HG03571 (cell line): ENCODE data around the gene ADRA2A.

ENCODE experiments used
- ATAC-seq: cut with Tn5 transposase; IDR thresholded peaks from one replicate; pipeline ENCODE4 v1.9.1; 2021; ENCODE audit not compliant: unreplicated experiment

Gene ADRA2A

DNA sequence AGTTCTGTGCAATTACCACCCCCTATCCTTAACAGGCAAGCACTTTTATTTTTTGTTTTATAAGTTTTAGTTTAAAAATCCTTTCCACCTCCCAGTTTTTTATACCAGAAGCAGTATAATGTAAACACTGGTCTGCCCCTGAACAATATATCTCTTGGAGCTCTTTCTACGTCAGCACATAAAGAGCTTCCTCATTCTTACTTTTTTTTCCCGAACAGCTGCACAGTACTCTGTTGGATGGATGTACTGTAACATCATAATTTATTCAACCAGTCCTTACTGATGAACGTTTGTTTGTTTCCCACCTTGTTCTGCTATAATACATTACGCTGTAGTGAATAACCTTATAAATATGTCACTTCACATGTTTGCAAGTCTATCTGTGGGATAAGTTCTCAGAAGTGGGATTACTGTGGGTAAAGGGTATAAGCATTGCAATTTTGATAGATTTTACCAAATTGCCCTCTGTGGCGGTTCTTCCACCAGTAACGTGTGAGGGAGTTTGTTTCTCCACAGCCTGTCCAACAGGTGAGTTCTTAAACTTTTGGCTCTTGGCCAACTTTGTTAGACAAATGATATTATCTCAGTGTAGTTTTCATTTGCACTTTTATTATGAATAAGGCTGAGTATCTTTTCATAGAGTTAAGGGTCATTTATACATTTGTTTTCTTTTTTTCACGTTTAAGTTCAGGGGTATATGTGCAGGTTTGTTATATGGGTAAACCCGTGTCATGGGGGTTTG, 32.8 kb downstream of the ADRA2A start:
- ATAC-seq, result no peak

DNA sequence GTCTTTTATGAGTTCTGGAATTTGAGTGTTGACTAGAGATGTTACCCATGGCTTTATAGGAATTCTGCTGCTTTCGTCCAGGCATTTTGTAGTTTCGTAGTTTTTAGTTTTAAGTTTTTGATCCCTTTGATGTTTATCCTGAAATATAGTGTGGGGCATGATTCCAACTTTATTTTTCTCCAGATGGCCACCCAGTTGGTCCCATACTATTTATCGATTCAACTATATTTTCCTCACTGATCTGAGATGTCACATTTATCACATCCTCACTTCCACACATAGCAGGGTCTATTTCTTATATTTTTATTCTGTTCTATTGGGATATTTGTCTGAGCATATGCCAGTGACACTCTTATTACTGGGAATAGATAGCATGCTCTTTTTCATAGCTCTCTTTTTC, 33.9 kb downstream of the ADRA2A start:
- ATAC-seq, result no peak

DNA sequence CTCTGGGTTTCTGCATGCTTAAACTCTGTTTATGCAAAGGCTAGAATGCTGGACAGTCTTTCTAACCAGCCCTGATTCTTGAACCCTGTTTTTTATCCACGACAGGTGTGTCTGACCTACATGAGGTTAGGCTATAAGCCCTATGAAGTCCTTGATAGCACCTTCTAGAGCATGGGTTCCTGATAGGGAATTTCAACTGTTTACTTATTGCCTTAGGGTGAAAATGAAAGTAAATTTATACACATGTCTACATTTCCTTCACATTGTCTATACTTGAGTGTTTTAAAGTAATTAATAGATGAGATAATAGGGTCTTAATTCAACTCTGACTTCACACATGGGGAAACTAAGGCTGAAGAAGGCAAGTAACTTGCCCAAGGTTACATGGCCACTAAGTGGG, 35.5 kb downstream of the ADRA2A start:
- no peak for ATAC-seq

DNA sequence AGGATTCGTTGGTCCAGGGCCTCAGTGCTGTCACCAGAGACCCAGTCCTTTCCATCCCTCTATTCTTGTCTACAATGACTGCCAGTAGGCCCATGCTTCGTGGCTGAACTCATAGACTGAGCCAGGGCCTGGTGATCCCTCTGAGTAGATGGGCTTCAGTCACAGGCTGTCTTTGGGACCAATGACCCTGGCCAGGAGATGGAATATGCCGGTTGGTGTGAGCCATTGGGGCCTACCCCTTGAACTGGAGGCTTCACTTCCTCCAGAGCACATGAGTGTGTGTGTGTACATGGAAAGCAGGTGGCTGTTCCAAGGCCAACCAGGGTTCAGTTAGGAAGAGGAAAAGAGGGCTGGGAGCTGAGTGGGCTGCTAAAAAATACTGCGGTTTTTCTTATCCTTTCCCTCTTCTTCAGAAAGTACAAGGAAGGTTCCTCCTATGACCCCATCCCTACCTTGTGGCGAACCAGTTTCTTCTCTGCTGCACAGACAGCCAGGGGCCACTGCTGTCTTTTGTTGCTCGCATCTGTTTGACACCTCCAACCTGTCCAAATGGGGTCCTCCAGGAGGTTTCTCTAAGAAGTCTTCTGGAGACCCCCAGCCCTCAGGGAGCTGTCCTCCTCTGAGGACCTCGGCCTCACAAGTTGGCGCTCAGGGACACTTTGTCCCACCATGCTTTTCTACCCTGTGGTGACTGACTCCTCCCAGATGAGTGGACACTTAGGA, 36.6 kb downstream of the ADRA2A start:
- ATAC-seq, result no peak

DNA sequence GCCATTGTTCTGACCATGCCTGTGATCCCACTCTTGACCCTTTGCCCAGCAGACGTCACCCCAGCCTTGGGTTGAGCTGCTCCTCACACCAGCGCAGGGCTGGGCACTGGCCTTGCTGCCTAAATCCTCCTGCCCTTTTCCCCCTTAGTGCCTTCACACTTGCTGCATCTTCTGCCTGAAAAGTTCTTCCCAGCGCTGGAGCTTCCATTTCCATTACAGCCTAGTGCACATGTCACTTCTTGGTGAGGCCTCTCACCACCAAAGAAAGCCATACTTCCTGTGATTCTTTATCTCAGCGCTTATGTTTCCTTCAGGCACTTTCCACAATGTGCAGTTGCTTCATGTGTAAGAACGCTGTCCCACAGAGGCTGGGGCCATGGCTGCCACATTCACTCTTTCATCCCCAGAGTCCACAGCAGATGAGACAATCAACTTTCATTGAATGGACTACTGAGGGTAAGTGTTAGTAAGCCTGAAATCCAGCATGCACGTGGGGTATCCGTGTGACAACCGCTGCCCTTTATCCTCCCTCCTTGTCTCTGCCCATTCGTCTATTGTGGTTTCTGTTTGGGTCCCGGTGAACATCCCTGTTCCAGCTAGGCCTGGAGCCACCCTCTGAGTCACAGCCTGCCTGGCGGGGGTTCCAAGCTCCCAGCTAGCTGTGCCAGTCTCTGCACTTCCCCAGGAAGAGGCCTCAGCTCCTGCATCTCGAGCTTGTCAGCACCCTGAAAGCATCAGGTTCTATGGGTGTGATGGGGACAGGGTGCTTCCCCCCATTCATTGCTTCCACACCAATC, 37.3 kb downstream of the ADRA2A start:
- ATAC-seq, result no peak

DNA sequence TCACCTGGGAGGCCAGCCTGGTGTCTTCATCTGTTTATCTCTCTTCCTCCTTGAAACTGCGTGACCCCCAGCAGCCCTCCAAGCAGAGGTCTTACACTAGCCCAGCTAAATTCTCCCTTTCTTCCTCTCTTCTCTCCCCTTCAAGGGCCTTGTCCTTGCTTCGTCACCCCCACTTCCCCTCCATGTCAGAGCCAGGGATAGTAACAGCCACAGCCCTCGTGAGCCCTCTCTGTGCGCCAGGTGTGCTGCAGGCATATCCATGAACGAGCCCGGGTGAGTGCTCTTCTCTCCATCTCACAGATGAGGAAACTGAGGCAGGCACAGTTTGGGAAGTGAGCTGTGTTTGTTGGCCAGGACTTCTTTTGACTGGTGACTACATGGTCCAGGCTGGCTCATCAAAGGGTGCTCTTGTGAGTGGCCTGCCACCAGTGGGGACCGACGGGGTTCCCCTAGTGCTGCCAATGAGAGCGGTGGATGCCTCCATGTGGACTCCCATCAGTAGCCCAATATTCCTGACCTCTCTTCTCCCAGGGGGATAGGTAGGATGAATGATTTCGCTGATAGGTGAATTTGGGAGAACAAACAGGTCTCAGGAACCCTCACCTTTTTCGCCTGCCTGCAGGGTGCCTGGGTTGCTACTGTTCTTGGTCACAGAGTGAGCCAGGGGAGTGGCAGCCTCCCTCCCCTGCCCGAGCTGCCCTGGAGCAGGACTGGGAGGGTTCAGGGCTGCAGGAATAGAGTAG, 38.1 kb downstream of the ADRA2A start:
- no peak for ATAC-seq

DNA sequence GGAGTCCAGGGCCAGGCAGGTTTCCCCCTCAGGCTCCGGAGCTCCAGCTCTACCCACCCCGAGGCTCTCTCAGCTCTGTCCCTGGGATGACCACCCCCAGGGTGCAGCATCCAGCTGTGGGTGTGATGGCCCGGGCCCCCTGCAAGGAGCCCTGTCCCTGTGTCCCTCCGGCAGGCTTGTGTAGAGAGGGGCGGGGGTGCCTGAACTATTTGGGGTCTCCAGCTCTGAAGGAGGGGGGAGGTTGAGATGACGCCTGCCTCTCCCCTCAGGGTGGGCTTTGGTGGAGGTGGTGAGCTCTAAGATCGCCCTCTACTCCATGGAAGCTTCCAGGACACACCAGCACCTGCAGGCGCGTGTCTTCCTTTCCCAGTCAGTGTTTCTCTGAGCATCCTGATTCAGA, 39.4 kb downstream of the ADRA2A start:
- ATAC-seq, result no peak

DNA sequence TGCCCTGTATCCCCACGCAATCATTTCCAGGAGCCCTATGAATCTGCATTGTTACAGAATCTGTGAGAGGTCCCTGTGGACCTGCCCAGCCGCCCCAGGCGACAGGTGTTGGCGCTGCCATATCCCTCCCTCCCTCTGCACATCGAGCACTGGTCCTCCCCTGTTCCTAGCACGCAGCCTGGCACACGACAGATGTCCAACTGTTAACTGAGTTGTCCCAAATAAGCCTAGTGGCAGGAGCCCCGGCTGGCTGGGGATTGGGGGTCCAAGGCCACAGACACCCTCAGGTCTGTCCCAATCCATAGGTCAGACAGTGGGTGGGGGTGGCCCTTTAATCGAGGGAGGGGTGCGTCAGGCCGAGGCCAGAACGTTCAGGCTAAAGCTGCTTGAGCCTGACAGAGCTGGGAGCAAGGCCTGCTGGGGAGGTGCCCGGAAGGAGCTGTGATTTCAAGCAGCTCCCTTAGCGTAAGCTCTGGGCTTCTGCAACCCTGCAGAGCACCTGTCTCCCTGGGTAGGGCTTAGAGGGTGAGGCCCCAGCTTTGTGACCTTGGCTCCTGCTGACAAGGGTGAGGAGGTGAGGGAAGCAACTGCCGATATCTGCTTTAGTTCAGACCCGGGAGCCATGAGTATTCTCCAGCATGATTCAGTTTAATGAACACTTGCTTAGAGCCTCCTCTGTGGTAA, 40.1 kb downstream of the ADRA2A start:
- ATAC-seq, result no peak

DNA sequence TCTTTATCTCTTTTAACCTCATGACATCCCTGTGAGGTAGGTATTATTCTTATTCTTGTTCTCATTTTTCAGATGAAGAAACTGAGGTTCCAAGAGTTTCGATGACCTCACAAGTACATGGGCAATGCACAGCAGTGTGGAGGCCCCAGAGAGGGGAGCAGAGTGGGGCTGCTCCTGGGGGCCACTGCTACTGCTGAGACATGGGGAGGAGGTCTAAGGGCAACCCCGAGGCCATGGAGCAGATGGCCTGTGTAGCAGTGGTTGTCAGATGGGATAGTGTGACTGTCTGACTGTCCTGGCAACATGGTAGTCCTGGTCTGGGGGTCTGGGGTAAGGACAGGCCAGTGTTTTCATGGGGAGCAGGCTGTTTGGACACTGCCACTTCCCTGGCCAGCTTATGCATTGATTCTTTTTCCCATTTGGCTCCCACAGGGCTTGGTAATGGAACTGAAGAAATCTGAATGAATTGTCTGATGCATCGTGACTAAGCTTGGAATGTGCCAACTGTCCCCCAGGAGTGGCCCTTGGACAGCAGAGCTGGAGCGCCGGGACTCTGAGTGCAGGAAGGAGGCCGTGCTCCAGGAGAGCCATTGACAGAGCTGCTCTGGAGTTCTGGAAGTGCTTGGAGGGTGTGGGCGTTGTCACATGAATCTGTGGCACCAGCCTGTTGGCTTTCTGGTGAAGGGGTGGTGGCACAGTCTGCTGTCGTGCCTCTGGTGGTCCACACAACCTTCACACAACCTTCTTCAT, 40.9 kb downstream of the ADRA2A start:
- no peak for ATAC-seq

DNA sequence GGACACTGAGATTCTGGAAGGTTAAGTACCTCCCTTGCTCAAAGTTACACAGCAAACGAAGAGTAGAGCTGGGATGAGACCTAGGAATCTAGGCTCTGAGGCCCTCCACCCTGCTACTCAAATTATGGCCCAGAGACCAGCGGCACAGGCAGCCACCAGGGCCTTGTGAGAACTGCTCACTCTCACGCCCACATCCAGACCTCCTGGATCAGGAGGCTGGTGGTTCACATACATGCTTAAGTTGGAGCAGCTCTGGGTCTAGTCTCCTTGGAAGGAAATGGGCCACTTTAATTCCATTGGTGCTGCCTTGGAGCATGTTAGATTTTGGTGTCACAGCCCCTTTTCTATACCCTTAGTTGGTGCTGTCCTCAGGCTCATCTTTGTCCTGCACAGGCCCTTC, 41.9 kb downstream of the ADRA2A start:
- ATAC-seq, result no peak

DNA sequence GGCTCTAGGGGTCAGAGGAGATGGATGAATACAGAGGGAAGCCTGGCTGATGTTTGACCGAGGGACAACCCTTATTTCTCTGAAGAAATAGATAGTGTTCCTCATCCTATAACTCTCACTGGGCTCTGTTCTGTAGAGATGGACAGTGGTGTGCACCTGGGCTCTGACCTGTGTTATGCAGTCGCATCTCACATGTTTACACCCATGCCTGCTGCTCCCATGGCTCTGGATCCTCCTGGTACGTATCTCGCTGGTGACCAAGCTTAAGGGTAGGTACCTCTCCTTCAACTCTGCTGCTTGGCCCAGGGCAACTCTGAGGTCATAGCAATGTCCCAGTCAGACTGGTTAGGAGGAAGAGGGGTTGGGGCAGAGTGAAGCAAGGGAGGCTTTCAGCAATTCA, 42.8 kb downstream of the ADRA2A start:
- no peak for ATAC-seq

DNA sequence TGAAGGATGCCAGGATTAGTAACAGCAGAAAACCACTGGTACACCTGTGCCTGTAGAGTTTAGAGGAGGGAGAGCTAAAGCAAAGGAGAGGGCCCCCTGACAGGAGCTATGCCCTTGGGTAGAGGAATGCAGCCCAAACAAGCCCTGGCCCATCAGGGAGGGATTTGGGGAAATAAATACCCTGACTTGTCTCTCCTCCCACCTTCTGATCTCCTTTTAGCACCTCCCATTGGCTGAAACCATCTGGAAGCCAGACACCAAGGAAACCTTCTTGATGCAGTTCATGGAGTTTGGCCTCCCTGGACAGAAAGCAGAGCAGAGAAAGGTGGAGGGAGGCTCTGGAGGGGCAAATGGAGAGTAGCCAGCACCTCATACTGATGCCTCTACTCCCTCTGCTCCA, 45.3 kb downstream of the ADRA2A start:
- ATAC-seq, result no peak

DNA sequence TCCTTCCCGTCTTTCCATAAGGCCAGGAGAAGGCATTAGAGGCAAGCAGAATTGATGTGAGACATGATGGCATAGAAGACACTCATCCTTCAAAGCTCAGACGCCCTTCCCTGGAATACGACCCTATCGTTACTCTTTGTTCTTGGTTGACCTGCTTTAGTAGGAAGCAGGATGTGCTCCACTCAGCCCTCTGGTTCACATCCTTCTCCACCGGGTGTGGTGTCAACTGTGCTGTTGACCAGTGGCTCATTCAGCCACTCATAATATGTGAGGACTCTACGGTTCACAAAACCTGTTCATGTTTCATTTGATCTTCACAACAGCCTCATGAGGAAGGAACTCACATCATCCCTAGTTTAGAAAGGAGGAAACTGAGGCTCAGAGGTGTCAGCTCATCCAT, 47.1 kb downstream of the ADRA2A start:
- ATAC-seq, result no peak

DNA sequence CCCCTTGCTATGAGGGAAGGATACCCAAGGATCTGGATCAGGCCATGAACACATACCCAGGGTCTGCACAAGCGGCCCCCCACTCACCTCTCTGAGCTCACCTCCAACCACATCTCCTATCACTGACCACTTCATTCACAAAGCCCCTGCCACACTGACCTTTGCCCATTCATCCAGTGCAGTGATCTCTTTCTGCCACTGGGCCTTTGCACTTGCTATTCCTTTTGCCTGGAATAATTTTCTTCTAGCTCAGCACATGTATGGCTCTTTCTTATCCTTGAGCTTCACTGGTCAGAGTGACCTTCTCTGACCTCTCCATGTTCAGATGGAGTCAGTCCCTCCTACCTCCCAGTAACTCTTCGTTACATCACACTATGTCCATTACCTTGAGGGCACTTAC, 48.3 kb downstream of the ADRA2A start:
- ATAC-seq, result no peak

DNA sequence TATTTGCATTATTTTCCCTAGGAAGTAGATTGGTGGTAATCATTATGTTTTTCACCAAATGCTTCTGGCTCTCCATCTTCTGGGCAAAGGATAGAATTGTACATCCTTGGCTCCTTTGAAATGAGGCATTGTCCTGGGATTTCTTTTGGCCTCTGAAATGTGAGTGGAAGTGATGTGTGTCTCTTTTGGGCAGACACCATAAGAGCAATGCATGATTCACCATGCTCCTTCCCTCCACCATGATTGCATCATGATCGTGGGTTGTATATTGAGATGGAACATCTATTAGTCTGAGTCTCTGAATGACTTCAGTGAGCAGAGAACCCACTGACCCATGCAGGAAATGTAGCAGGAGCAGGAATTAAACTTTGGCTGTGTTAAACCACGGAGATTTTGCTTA, 49.2 kb downstream of the ADRA2A start:
- ATAC-seq, result no peak

DNA sequence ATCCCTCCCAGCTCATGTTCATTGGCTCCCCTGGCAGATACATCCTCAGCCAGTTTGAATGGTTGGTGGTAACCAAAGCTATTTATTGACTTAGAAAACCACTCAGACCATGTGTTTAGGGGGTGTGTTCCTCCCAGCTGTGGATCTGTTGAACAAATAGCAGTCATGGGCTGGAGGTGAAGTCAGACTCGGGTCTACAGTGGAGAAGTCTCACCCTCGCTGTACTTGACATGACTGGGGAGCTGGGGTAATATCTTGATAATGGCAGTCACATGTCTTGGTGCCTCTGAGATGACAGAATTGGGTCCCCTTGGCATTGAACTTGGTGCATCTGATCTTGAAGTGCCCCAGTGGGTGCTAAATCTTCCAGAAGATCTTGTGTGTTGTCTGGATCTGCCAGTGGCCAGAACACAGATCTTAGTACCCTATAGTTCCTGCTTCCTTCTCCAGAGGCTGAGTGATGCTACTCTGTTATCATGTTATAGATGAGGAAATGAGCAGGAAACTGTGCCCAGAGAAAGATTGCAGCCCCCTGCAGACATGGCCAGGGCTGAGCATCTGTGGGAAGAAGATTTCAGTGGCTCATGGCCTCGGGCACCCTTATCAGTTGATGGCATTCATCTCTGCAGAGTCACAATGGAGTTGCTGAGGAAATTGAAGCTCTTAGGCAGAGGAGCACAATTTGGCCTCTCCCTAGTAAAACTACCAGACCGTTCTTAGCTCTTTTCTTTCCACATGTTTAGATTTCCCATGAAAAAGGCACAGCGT, 50.4 kb downstream of the ADRA2A start:
- no peak for ATAC-seq

DNA sequence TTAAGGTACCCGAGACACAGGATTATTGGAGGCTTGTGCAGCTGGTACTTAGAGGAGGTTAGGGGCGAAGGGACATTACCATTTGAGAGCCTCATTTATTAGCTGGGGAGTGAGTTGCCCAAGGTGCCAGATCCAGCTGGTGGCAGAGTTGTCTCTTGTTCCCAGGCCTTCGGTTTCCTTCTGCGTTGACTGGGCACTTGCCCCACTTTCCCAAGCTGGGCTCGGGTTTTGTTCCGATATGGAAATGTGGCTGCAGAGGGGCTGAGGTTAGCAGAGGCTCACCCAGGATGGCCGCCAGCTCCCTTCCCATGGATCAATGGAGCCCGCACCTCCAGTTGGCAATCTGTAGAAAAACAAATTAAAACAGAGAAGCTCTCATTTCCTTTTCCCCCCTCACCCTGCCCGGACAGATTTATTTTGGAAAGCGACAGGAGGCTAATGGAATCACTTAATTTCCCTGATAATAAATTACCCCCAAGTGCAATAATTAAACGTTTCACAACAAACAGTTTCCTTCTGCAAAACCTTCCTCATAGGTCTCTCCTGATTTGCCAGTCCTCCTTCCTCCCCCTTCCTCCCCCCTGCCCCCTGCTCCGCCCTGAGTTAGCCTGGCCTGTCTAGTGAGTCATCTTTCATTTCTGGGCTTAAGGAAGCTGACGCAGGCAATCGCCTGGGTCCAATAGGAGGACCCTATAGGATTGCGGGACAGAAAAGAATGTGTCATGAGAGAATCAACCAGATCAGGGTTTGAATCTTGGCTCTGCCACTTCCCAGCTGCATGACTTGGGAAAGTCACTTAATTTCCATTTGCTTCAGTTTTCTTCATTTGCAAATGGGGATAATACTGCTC, 51.7 kb downstream of the ADRA2A start:
- no peak for ATAC-seq

DNA sequence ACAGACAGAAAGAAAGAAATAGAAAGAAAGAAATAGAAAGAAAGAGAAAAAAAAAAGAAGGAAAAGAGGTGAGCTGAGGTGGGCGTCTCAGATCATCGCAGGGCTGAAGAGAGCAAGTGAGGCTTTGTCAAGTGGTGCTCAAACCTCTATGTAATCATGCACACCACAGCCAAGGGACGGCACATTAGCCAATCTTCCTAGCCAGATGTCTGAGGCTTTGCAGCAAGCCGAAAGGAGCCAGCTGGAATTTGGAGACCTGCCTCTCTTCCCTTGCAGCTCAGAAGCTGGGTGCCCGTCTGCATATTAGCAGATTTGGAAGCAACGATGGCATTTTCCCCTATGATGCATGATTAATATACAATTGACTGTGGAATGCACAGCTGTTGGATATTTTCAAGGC, 52.5 kb downstream of the ADRA2A start:
- ATAC-seq, result no peak
